ENCODE data around the gene PDE8A. TPM values are rescaled to one million over a fixed set of nuclear protein-coding genes. Genes with fewer than 3 reads are reported as not detected.
"Not testable (repeated sequence)": the region's sequence is repeated elsewhere in the genome, so short reads cannot be mapped to it uniquely, and the experiment has no call there.

PDE8A gene
- total RNA-seq, 1 donor from 2014 or later = 80.4 TPM

GRCh38 chr15:84990507-84990906 is 8.9 kb downstream of the PDE8A start:
- DNase-seq (ENCODE audit: low spot score) = no peak

GRCh38 chr15:84991014-84991712 is 9.5 kb downstream of the PDE8A start:
- no peak for DNase-seq (ENCODE audit: low spot score)

GRCh38 chr15:84992157-84992944 is 10.7 kb downstream of the PDE8A start:
- DNase-seq (ENCODE audit: low spot score) = no peak

- no peak for DNase-seq (ENCODE audit: low spot score)
Measured at GRCh38 chr15:84996055-84996454, 14.4 kb downstream of the PDE8A start.

GRCh38 chr15:84996714-84997113 is 15.1 kb downstream of the PDE8A start:
- not testable (repeated sequence) for DNase-seq (ENCODE audit: low spot score)

- not testable (repeated sequence) for DNase-seq (ENCODE audit: low spot score)
Measured at GRCh38 chr15:84997214-84997613, 15.6 kb downstream of the PDE8A start.

- DNase-seq (ENCODE audit: low spot score) = no peak
Measured at GRCh38 chr15:85000189-85000864, 18.7 kb downstream of the PDE8A start.

GRCh38 chr15:85000937-85001336 is 19.3 kb downstream of the PDE8A start:
- DNase-seq (ENCODE audit: low spot score) = no peak

GRCh38 chr15:85002517-85002916 is 20.9 kb downstream of the PDE8A start:
- DNase-seq (ENCODE audit: low spot score) = no peak

- no peak for DNase-seq (ENCODE audit: low spot score)
Measured at GRCh38 chr15:85003593-85004312, 22.1 kb downstream of the PDE8A start.

- no peak for DNase-seq (ENCODE audit: low spot score)
Measured at GRCh38 chr15:85004550-85004949, 22.9 kb downstream of the PDE8A start.

- DNase-seq (ENCODE audit: low spot score) = no peak
Measured at GRCh38 chr15:85005319-85005718, 23.7 kb downstream of the PDE8A start.

GRCh38 chr15:85005746-85006145 is 24.1 kb downstream of the PDE8A start:
- no peak for DNase-seq (ENCODE audit: low spot score)

- DNase-seq (ENCODE audit: low spot score) = no peak
Measured at GRCh38 chr15:85006201-85006600, 24.5 kb downstream of the PDE8A start.

- DNase-seq (ENCODE audit: low spot score) = no peak
Measured at GRCh38 chr15:85006655-85007054, 25.0 kb downstream of the PDE8A start.

- no peak for DNase-seq (ENCODE audit: low spot score)
Measured at GRCh38 chr15:85007137-85007536, 25.5 kb downstream of the PDE8A start.

GRCh38 chr15:85007741-85008397 is 26.2 kb downstream of the PDE8A start:
- no peak for DNase-seq (ENCODE audit: low spot score)

- DNase-seq (ENCODE audit: low spot score) = no peak
Measured at GRCh38 chr15:85008474-85009260, 27.0 kb downstream of the PDE8A start.

GRCh38 chr15:85009435-85009834 is 27.8 kb downstream of the PDE8A start:
- no peak for DNase-seq (ENCODE audit: low spot score)

- DNase-seq (ENCODE audit: low spot score) = no peak
Measured at GRCh38 chr15:85010071-85010385, 28.4 kb downstream of the PDE8A start.
